Activated effector memory CD4-positive, alpha-beta T cell treated with Interleukin-2 at 50 U/mL for 16 hours (primary cell): ENCODE data around the gene CTTNBP2.
"Not testable (repeated sequence)": the region's sequence is repeated elsewhere in the genome, so short reads cannot be mapped to it uniquely, and the experiment has no call there.

Experiments used
- DNase-seq: peaks from one replicate; pipeline ENCODE4 v3.0.0-alpha.2; 2020

Gene CTTNBP2

DNA sequence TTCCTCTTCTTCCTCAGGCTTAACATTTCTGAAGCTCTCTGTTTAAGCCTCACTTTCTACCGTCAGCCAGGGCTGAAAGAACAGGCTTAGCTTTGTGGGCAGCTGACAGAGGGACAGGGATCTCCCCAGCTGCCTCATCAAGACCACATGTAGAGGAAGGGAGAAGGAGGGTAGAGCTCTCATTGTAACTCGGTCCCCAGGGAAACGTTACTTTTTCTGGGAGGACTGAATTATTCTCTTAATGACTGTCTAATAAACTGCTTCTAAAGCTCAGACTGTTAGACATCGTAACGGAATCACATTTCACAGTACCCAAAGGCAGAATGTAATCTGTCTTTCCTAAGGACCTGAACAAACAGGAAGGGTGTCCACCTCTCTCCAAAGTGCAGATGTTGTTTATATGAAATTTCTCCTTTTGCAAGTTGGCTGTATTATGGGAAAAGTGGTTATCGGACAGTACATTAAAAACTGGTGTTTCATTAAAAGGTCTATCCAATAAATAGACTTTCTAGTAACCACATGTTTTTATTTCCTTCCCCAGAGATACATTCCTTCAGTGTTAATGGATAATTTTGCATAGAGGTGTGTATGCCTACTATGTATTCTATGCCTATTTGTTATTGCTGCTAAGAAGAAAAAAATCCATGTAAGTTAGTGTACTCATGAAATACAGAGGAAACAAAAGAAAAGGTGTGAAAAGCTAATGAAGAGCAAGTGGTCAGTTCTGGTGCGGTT, 144.2 kb downstream of the CTTNBP2 start:
- DNase-seq: no peak

DNA sequence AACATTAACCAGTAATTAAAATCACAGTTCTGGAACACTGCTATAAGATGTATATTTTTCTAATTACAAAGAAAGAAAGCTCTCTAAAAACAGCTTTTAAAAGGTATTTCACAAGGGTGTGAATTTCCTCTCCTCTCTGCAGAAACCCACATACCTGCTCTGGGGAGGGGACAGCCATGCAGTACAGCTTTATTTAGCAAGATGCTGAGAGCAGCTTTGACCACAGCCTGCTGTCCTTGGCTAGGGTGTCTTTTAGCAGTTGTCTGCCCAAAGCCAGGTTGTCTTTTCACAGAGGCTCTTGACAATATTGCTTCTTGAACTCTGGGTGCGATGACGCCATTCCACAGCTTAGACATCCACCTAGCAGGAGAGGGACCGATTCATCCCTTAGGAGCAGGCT, 148.3 kb downstream of the CTTNBP2 start:
- no peak for DNase-seq

DNA sequence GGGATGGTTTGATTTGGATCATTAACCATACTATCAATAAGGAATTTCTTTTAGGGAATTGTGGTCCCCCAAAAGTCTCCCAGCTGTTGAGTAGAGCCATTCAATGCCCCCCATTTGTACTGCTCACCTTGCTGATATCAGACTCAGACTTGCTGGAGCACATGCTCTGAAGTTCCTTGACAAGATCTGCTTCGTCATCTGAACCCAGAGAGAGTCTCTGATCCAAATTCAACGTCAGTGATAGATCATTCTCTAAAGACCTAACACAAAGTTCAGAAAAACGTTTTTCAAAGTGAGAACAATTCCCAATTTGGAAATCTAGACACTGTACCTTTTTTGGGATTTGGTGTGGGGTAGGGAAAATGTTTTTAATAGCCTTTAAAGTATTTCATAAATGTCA, 153.9 kb downstream of the CTTNBP2 start:
- DNase-seq: no peak

DNA sequence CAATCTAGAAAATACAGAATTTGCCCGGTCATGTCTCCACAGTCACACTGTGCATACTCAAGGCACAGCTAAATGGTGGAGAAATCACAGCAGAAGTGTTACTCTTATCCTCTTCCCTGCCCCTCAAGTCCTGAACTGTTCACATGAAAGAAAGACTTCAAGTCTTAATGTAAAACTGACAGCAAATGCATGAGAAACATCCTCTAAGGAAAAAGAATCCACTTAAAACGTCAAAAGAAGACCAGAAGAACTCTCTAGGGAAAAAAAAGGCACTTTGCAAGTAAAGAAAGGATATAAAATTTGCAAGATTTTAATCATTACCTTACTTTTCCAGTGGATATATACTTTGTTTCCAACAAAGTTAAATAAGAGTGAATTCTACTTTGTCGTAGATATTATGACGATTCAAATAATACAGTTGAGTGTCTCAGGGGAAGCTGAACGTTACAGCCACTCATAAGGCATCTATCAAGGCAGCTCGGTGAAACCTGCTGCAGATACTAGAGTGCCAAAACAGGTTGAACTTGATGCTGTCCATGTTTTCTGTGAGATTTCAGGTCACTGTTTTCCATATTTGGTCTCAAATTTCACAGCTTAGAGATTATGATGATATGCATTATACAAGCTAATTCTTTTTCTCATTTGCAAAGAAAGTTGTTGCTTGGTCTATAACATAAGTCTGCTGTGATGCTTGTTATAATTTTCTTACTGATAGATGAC, 155.0 kb downstream of the CTTNBP2 start:
- no peak for DNase-seq

DNA sequence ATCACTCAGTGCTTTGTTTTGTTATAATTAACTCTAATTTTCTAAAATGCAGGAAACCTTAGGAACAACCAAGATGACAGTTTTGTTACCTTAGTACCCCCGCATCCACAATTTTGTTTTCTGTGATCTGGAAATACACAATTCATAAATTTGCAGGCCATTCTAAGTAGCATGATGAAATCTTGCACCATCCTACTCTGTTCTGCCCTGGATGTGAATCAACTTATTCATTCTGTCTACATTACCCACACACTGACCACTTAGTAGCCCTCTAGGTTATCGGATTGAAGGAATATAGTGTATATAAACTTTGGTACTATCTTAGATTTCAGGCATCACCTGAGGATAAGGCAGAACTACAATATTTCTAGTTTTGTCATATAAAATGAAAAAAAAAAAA, 155.9 kb downstream of the CTTNBP2 start:
- no peak for DNase-seq

DNA sequence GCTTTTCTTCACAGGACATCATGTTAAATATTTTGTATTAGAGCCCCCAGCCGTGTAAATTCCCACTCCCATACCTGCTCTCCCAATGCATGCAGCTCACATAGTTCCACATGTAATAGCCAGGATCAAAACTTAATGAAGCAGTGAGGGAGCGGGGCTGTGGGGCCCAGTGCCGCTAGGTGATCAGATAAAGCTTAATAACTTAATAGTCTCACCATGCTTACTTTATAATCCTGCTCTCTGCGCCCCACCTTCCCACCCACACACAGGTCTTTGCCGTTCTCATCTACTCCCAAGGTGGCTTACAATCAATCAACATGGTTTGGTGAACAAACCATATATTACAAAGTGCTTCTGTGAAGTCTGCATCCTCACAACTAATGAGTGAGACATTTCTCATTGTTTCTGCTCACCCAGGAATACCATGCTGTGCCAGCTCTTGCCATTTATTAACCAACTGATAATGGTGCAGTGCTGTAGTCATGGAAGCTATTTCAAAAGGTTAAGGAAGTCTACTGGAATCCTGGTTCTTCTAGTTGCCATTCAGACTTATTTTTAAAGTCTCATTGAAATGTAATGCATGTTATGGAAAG, 156.4 kb downstream of the CTTNBP2 start:
- DNase-seq: no peak

DNA sequence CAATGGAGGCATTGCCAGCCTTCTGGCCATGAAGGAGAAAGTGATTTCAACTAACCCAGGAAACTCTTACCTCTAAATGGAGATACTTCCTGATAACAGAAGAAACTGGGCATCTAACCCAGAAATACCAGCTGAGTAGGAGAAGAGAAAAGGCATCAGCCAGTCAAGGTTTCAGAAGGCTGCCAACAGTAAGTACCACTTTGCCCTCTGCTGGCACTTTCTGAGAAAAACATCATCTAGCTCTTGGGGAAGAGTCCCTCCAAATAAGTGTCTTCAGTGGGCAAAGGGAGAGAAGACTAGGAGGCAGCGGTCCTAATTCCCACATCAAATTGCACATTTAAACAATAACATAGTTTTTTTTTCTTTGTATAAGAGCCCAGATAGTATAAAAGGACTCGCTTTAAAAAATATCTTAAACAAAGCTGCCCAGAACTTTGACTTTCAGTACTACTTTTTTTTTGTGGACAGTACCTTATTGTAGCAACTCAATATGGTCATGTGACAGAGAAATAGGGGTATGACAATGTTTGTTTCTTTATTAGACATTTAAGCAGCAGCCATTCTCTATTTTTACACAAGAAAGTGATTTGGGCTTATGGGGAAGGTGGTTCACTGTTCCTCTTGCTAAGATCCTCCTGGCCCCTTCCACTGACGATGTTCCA, 157.3 kb downstream of the CTTNBP2 start:
- no peak for DNase-seq

DNA sequence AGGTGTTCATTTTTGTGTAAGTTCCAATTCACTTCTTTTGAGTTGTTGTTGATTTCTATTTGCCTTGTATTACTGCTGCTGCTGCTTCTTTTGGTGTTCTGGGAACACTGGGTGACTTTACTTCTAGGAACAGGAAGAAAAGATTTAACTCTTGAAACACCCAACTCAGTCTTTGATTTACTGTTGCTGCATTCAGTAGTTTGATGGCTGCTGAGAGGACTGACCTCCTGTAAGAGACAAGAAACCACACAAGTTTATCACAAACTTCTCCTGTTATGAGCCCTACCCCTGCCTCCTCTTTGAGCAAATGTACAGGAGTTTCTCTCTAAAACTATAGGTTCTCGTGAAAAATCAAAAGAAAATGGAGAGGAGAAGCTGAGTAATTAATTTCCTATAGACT, 161.7 kb downstream of the CTTNBP2 start:
- no peak for DNase-seq

DNA sequence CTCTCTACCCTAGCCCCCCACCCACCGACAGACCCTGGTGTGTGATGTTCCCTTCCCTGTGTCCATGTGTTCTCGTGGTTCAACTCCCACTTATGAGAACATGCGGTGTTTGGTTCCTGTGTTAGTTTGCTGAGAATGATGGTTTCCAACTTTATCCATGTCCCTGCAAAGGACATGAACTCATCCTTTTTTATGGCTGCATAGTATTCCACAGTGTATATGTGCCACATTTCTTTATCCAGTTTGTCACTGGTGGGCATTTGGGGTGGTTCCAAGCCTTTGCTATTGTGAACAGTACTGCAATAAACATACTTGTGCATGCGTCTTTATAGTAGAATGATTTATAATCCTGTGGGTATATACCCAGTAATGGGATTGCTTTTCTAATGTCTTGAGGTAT, 165.1 kb downstream of the CTTNBP2 start:
- DNase-seq: not testable (repeated sequence)

DNA sequence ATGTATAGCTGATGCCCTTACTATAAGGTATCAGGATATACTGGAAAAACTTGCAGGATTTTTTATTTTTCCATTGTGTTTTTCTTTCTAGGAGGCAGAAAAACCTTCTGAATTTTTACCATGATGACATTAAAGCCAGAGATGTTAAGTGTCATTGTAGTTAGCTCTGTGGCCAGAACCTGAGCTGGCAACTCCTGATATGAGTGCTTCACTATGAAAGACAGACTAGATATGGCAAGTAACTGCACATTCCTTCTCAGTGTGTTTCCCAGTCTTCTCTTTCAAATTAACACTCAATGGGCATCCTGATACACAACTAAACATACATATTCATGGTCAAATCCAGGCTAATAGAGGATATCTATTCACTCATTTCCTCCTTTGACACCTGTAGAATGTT, 166.2 kb downstream of the CTTNBP2 start:
- no peak for DNase-seq

DNA sequence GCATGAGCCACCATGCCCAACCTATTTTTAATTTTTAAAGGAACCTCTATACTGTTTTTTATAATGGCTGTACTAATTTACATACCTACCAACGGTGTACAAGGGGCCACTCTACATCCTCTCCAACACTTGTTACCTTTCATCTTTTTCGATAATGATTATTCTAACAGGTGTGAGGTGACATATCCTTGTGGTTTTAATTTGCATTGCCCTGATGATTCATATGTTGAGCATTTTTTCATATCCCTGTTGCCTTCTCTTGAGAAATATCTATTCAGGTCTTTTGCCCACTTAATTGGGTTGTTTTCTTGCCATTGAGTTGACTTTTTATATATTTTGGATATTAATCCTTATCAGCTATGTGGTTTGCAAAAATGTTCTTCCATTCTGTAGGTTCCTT, 167.0 kb downstream of the CTTNBP2 start:
- no peak for DNase-seq

DNA sequence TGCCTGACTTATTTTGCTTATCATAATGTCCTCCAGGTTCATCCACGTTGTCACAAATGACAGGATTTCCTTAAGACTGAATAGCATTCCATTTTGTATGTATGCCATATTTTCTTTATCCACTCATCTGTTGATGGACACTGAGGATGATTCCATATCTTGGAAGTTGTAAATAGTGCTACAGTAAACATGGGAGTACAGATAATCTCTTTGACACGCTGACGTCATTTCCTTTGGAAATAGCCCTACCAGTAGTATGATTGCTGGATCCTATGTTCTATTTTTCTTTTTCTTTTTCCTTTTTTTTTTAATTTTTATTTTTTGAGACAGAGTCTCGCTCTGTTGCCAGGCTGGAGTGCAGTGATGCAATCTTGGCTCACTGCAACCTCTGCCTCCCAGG, 167.6 kb downstream of the CTTNBP2 start:
- DNase-seq: no peak

DNA sequence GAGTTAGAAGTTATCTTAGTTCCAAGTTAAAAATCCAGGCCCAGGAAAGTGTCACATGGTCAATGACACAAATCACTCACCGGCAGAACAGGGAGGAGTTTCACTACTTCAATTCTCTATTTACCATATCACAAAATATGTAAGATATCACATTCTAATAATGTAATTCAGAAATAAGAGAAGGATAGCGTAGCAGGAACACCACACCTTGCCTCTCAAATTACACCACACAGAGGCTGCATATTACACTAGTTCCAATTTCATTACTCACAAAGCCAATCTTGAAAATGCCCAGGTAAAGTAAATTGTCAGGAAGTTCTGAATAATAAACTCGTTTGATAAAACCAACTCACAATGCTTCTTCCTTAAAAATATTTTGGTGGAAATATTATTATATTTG, 169.2 kb downstream of the CTTNBP2 start:
- DNase-seq: no peak

DNA sequence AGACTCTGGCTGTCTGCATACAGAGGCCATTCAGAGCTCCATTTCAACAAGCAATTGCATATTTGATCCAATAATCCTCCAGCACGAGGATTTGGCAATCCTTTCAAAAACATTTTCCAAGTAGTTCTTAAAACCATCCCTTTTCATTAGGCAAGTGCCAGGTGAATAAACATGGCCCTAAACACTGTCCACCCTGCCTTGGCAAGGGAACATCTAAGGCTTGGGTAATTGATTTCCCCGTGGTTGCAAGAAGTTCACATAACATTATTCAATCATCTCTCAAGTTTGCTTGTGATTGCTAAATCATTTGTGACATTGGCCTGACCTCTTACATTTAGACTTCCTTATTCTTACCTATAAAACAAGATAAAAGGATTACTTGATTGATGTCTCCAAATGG, 175.2 kb downstream of the CTTNBP2 start:
- DNase-seq: no peak

DNA sequence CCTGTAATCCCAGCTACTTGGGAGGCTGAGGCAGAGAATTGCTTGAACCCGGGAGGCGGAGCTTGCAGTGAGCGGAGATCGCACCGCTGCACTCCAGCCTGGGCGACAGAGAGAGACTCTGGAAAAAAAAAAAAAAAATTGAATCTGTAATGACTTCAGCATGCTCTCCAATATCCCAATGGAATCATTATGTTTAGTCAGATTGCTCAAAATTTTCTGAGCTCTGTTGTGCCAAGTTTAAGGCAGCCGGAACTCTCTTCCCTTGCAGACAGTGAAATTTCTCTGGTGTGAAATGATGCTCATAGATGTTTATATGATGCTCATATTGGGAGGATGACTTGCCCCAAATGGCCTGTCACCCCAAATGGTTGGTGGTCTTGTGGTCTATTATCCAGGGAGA, 180.9 kb downstream of the CTTNBP2 start:
- no peak for DNase-seq

DNA sequence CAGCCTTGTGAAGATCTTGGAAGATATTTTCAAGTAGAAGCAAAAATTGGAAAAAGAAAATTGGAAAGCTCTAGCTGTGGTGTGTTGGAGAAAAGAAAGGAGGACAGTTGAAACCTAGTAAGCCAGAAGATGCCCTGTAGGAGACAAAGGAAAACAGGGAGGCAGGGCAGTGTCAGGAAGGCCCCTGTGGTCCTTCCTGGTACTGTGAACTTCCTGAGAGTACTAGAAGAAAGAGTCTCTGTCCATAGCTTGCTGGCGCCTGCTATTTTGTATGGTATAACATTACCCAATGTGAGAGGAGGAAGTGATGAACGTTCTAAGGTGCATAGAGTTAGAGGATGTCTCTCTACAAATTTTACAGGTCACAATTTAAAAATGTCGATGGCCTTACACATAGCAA, 183.1 kb downstream of the CTTNBP2 start:
- no peak for DNase-seq

DNA sequence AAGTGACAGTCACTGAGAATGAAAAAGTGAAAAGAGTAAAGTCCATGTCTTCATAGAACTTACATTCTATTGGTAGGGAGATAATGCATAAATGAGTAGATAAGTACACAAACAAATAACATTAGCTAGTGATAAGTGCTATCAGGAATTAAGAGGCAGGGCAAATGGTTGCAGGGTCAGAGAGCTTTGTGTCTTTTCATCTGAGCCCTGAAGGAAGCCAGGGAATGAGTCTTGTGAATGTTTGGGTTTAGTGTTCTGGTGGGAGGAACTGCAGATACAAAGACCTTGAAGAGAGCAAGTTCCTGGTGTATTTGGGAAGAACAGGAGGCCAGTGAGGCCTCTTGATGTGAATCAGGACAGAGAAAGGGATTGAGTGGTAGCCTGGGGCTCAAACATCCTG, 183.8 kb downstream of the CTTNBP2 start:
- no peak for DNase-seq

DNA sequence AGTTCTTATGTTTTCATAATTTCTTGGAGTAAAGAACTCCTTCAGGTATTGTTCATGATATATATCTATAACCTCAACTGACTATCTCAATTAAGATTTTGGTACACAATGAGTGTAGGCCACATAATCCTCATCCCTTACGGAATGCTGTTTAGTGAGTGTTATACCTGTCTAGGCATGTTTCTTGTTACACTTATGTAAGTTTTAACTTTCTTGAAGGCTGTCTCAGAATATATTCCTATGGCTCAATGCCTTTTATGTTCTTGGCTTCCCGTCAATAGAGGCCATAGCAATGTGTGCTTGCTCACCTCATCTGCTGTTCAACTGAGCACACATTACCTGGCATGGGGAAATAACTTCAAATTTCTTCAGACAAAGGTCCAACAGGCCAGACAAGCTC, 185.1 kb downstream of the CTTNBP2 start:
- DNase-seq: no peak

DNA sequence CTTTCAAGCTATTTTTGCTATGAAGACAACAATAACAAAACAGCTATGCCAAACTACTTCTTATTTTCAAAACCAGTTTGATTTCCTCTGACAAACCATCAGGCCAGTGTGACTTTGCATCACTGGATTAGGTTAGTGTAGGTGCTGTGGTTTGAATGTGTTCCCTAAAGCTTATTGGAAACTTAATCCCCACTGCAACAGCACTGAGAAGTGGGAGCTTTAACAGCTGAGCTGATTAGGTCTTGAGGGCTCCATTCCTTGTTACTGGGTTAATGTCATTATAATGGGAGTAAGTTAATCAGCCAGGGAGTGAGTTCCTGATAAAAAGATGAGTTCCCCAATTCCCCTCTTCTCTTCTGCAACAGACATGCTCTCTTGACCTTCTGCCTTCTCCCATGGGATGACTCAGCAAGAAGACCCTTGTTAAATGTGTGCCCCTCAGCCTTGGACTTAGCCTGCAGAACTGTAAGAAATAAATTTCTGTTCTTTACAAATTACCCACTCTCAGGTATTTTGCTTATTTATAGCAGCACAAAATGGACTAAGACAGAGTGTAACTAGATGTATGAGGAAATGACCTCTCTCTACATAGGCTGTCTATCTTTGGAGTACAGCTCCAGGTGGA, 186.8 kb downstream of the CTTNBP2 start:
- DNase-seq: no peak

DNA sequence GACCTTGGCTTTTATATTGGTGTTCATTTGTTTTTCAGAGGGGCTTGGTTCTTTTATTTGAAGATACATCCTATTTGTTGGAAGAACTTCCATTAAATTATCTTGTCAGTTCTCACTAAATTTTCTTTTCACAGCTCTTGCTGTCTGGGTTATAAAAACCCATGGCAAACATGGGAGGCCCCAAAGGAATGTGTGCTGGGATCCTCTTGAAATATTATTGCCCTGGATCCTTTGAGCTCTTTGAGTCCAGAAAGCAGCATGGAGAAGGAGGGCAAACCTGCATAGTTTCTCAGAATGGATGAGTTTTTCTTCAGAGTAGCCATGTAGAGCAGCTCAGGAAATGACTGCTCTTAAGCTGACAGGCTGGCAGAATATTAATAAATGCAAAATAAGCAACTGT, 187.4 kb downstream of the CTTNBP2 start:
- no peak for DNase-seq

DNA sequence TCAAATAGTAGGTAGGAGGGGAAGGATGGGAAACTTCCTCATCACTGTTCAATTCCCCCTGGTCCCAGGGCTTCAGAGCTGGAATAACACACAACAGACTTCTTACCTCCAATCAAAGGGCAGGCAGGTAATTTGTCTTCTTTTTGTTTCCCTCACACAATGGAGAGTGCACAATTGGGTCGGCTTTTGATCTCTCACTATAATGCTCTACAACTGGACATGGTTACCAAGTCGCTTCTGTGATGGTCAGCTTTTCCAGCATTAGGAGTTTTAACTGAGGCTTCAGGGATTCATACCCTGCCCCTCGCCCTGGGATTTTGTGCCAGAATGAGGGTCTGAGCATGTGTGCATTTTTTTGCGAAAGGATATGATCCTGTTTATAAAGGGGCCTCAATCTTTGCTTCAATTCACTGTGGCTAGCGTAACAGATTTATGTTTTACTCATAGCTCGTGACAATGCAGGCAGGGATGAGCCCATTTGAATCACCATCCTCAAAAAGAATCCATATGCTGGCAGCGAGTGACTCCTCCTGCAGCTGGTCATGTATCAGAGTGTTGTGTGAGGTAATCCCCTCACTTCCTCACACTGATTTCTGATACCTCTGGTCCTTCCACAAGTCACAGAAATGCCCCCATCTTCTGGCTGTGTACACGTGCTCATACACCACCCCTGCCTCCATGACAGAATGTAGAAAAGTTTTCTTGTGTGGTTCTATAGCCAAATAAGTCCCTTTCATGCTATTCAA, 189.6 kb downstream of the CTTNBP2 start:
- no peak for DNase-seq

DNA sequence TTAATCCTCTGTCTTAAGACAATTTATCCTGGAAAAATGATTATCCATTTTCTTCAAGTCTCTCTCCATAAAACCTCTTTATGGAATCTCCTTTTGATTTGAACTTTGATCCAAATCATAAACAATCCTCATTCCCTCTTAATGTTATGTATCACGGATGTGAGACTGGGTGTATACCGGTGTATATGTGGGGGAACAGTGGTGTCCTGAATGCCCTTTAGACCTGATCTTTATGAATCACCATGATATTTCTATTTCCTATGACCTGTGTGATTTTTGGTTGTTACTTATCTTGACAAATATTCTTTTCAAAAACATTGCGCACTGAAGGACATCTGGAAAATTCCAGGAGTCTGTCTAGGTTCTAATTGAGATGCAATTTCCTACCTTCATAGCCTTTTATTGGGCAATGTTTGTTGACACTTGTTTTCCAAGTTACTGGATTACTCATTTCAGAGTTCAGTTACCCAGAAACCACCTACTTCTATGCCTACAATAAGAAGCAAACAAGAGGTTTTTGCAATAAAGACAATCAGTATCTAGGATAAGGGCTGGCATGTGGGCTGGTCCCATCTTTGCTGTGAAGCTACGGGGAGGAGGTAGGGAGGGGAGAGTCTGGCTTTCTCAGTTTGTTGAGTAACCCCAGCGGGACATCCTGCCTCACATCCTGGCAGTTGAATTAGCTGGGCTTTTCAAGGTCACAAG, 190.4 kb downstream of the CTTNBP2 start:
- no peak for DNase-seq
